Tibial nerve (tissue), 3 donors: ENCODE results near the gene OR2V1.

ENCODE experiments used
- POLR2A ChIP-seq, 2 donors: fragments of 450-650 bp; IDR thresholded peaks; one replicate each; pipeline ENCODE4 v1.6.1; 2017; ENCODE audit warnings: antibody characterized with exemption in 2 of 2, mild to moderate bottlenecking in 2 of 2, moderate library complexity in 2 of 2
- TF ChIP-seq, protein P1 (sequence below), 5 experiments: fragments of 200-600 bp in 3 of 5; fragments of 450-650 bp in 2 of 5; sonication (generic) in 3 of 5; IDR thresholded peaks; one replicate each; pipeline ENCODE4 v1.5.1; 2016 to 2019; ENCODE audit warnings: antibody characterized with exemption in 5 of 5, mild to moderate bottlenecking in 3 of 5, moderate library complexity in 2 of 5

DNA sequence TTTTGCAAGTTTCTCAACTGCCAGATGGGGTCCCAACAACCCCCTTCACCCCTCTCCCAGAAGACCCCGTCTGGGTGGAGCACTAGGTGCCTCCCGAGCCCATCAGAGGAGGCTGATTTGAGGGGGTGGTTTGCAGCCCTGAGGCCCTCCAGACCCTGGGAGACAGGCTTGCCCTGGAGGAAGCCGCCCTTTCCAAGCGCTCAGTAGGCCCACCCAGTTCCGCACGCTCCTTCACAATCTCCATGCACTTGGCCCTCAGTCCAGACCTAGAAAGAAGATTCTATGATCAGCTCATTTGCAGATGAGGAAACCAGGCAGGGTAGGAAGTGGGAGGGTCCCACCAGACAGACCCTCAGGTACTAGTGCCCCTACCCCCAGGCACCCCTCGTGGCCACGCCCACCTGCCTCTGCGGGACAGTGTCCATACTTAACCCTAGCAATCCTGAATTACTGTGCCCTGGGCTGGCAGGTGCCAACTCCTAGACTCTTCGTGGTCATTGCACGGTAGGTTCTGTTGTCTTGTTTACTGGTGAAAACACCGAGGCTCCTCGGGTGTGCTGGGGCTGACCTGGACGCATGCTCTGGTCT, 22.3 kb downstream of the OR2V1 start:
- no peak for TF ChIP-seq POLR2A (IDR thresholded peaks at IDR 0.05)
- TF ChIP-seq, protein P1, sequence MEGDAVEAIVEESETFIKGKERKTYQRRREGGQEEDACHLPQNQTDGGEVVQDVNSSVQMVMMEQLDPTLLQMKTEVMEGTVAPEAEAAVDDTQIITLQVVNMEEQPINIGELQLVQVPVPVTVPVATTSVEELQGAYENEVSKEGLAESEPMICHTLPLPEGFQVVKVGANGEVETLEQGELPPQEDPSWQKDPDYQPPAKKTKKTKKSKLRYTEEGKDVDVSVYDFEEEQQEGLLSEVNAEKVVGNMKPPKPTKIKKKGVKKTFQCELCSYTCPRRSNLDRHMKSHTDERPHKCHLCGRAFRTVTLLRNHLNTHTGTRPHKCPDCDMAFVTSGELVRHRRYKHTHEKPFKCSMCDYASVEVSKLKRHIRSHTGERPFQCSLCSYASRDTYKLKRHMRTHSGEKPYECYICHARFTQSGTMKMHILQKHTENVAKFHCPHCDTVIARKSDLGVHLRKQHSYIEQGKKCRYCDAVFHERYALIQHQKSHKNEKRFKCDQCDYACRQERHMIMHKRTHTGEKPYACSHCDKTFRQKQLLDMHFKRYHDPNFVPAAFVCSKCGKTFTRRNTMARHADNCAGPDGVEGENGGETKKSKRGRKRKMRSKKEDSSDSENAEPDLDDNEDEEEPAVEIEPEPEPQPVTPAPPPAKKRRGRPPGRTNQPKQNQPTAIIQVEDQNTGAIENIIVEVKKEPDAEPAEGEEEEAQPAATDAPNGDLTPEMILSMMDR (IDR thresholded peaks at IDR 0.05), result no peak
